NCI-H748 treated with DMSO at 0.1 percent for 48 hours (cell line): ENCODE data around the gene LYRM9.
A peak's percentile ranks its signal among the peaks of the same experiment; 100 is the strongest.
"Not testable (repeated sequence)": the region's sequence is repeated elsewhere in the genome, so short reads cannot be mapped to it uniquely, and the experiment has no call there.

Experiments used
- DNase-seq: peaks from one replicate; lab custom pipeline; 2025; lab: John Stamatoyannopoulos, UW

Gene LYRM9

GRCh38 chr17:27873746-27874145, 19.4 kb downstream of the LYRM9 start:
- DNase-seq: no peak

DNA sequence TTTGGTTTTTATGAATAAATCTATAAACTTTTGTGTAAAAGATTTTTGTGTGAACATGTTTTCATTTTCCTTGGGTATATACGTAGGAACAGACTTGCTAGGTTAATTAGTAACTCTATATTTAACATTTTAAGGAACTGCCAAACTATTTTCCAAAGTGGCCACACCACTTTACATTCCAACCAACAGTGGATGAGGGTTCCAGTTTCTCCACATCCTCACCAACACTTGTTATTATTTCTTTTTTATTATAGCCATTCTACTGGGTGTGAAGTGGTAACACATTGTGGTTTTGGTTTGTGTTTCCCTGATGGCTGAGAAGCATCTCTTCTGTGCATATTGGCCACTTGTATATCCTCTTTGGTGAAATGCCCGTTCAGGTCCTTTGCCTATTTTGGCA, 20.0 kb downstream of the LYRM9 start:
- no peak for DNase-seq

GRCh38 chr17:27872776-27873175, 20.4 kb downstream of the LYRM9 start:
- DNase-seq: no peak

- DNase-seq: no peak
Observed at GRCh38 chr17:27871407-27871806, 21.8 kb downstream of the LYRM9 start.

DNA sequence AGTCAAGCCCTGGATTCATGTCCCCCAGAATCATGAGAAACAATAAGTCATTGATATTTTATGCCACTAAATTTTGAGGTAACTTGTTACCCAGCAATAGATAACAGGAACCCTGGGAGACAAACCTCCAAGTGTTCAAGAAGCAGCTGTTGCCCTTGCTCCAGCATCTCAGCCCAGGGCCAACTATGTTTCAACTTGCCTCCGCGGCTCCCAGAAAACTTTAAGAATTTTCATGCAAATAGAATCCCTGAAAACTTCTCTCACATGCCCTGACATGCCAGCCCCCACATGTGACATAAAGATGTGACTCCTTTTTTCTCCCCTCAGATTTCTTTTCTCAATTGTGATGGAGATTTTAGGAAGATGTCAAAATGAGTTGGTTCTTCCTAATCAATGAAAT, 22.8 kb downstream of the LYRM9 start:
- DNase-seq: no peak

DNA sequence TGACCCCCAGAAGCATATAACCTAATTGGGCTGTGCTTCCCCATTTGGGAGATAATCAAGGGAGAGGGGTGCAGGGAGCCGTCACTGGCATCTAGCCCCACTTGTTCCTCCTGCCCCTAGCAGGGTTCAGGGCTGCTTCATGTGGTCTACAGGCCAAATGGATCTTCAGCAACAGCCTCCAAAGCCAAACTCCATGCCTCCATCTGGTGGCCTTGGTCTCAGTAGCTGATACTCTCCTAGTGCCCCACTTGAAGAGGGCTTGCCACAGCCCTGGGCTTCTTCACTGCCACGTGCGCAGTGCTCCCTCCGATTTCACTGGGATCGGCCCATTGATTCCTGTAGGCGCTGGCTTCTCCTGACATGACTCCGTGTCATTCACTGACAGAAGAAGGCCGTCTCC, 24.6 kb downstream of the LYRM9 start:
- no peak for DNase-seq

GRCh38 chr17:27862840-27863239, 30.3 kb downstream of the LYRM9 start:
- DNase-seq: no peak

GRCh38 chr17:27862004-27862403, 31.2 kb downstream of the LYRM9 start:
- no peak for DNase-seq

- no peak for DNase-seq
Observed at GRCh38 chr17:27860971-27861664, 32.0 kb downstream of the LYRM9 start.

- no peak for DNase-seq
Observed at GRCh38 chr17:27858621-27859305, 34.4 kb downstream of the LYRM9 start.

DNA sequence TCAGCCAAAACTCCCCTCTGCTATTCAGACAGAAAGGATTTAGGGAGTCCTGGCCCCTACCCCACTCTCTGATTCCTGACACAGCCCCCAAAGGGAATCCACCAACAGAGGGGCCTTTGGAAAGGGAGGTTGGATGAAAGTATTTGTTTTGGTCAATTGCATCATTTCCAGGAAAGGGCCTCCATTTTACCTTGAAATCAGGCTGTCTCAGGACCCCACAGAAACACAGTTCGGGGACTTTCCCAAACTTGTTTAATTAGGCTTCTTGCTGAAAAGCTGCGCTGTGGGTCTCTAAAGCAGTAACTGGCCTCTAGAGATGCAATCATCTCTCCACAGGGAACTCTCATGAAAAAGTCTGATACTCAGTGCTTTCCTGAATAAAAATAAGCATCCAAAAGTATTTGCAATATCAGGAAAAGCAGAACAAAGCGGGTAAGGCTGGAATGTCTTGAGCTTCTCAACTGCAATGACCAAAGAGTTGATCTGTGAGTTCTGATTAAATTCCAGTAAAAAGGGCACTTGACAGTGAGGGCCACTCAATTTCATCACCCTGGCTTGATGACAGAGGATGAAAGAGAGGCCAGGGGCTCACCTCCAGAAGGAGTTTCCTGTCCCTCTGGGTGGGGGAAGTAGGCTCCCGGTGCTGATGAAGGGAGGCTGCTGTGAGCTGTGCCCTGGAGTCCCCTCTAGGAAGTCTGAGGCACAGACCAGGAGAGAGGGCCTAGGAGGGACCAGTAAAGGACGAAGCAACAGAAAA, 36.3 kb downstream of the LYRM9 start:
- no peak for DNase-seq

DNA sequence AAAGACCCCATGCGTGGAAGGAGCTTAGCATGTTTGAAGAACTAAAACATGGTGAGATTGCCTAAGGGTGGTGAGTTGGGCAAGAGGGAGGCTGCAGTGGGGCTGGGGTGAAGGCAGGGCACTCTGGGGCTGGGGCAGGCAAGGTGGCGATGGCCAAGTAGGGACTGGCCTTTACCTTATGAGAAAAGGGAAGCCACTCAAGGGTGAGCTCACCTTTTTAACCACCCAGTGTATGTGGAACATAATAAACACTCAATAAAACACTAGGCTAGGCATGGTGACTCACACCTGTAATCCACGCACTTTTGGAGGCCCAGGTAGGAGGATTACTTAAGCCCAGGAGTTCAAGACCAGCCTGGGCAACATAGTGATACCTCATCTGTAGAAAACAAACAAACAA, 37.7 kb downstream of the LYRM9 start:
- no peak for DNase-seq

DNA sequence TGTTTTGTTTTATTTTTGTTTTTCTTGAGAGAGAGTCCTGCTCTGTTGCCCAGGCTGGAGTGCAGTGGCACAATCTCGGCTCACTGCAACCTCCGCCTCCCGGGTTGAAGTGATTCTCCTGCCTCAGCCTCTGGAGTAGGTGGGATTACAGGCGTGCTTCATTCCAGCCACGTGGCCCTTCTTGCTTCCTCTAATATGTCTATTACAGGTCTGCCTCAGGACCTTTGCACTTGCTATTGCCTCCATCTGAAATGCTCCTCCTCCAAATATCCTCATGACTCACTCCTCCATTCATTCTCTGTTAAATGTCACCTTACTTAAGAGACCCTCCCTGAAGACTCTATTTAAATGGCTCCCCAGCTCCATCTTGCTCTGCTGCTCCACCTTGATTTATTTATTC, 39.0 kb downstream of the LYRM9 start:
- DNase-seq: no peak

DNA sequence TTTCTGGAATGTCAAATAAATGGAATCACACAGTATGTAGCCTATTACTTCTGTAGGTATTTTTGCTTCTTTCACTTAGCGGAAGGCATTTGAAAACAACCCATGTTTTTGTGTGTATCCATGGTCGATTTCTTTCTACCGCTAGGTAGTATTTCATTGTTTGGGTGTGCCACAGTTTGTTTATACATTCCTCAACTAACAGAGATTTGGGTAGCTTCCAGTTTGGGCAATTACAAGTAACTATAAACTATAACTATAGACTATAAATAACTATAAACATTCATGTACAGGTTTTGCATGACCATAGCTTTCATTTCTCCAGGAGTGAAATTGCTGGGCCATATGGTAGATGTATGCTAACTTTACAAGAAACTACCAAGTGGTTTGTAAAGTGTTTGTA, 40.1 kb downstream of the LYRM9 start:
- DNase-seq: no peak

- DNase-seq: no peak
Observed at GRCh38 chr17:27849474-27850185, 43.5 kb downstream of the LYRM9 start.

DNA sequence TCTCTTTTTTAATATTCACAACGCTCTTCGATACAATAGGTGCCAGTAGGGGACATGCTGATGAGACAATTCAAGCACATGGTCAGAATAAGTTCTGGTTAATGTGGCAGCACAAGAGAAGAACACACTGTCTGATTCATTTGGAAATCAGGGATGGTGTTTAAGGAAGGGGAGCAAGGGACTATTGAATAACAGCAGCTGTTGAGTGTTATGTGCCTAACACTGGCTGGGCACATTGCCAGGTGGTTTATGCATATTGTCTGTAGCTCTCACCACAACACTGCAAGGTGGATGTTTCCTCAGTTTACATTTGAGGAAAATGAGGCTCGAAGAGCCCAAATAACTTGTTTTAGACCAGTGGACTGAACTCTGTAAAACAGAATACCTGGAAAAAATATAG, 44.2 kb downstream of the LYRM9 start:
- peak; percentile 58 for DNase-seq

DNA sequence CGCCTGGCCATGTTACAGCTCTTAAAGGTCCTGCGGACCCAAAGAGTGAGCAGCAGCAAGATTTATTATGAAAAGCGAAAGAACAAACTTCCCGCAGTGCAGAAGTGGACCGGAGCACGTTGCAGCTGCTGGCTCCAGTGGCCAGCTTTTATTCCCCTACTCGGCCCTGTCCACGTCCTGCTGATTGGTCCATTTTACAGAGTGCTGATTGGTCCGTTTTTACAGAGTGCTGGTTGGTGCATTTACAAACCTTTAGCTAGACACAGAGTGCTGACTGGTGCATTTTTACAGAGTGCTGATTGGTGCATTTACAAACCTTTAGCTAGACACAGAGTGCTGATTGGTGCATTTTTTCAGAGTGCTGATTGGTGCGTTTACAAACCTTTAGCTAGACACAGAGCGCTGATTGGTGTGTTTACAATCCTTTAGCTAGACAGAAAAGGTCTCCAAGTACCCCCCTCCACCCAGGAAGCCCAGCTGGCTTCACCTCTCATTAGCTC, 46.3 kb downstream of the LYRM9 start:
- DNase-seq: not testable (repeated sequence)

DNA sequence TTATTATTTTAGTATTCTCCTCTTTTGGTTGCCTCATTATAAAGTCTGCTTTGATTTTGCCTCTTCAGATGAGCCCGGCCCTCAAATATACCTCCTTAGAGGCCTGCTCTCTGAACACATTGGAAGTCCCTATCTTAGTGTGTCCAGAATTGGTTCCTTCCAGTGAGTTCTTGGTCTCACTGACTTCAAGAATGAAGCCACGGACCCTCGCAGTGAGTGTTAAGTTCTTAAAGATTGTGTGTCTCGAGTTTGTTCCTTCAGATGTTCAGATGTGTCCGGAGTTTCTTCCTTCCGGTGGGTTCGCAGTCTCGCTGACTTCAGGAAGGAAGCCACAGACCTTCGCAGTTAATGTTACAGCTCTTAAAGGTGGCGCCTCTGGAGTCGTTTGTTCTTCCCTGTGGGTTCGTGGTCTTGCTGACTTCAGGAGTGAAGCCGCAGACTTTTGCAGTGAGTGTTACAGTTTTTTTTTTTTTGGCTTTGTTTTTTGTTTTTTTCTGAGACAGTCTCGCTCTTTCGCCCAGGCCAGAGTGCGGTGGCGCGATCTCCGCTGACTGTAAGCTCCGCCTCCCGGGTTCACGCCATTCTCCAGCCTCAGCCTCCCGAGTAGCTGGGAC, 47.0 kb downstream of the LYRM9 start:
- DNase-seq: no peak

- peak; percentile 15 for DNase-seq
Observed at GRCh38 chr17:27845264-27846041, 47.7 kb downstream of the LYRM9 start.

GRCh38 chr17:27840688-27841087, 52.5 kb downstream of the LYRM9 start:
- no peak for DNase-seq

- not testable (repeated sequence) for DNase-seq
Observed at GRCh38 chr17:27840406-27840678, 52.8 kb downstream of the LYRM9 start.
